NCI-H146 (cell line): ENCODE results near the gene TOM1L2.

Source experiments
- DNase-seq: peaks from one replicate; lab custom pipeline; 2025; lab: John Stamatoyannopoulos, UW

Gene TOM1L2

GRCh38 chr17:17833658-17834357, 138.4 kb downstream of the TOM1L2 start:
- no peak for DNase-seq

GRCh38 chr17:17832032-17832363, 140.2 kb downstream of the TOM1L2 start:
- no peak for DNase-seq

GRCh38 chr17:17831208-17832031, 140.8 kb downstream of the TOM1L2 start:
- no peak for DNase-seq

- no peak for DNase-seq
Observed at GRCh38 chr17:17830740-17831207, 141.4 kb downstream of the TOM1L2 start.

GRCh38 chr17:17830269-17830567, 142.0 kb downstream of the TOM1L2 start:
- no peak for DNase-seq

GRCh38 chr17:17827826-17828621, 144.2 kb downstream of the TOM1L2 start:
- DNase-seq = peak; percentile 63

GRCh38 chr17:17826942-17827785, 145.0 kb downstream of the TOM1L2 start:
- no peak for DNase-seq

GRCh38 chr17:17826342-17826713, 145.9 kb downstream of the TOM1L2 start:
- no peak for DNase-seq

- DNase-seq = peak; percentile 16
Observed at GRCh38 chr17:17824783-17825614, 147.2 kb downstream of the TOM1L2 start.

- no peak for DNase-seq
Observed at GRCh38 chr17:17824119-17824782, 147.9 kb downstream of the TOM1L2 start.

- peak; percentile 94 for DNase-seq
Observed at GRCh38 chr17:17823433-17824118, 148.6 kb downstream of the TOM1L2 start.

- DNase-seq = no peak
Observed at GRCh38 chr17:17822616-17823015, 149.6 kb downstream of the TOM1L2 start.

- no peak for DNase-seq
Observed at GRCh38 chr17:17822189-17822588, 150.0 kb downstream of the TOM1L2 start.

- no peak for DNase-seq
Observed at GRCh38 chr17:17820463-17821158, 151.6 kb downstream of the TOM1L2 start.

GRCh38 chr17:17820046-17820445, 152.2 kb downstream of the TOM1L2 start:
- DNase-seq = no peak

- DNase-seq = no peak
Observed at GRCh38 chr17:17819561-17819995, 152.6 kb downstream of the TOM1L2 start.

- no peak for DNase-seq
Observed at GRCh38 chr17:17819111-17819510, 153.1 kb downstream of the TOM1L2 start.

GRCh38 chr17:17818088-17818526, 154.1 kb downstream of the TOM1L2 start:
- DNase-seq = no peak

GRCh38 chr17:17817552-17817947, 154.7 kb downstream of the TOM1L2 start:
- no peak for DNase-seq
